SK-N-MC (cell line): ENCODE results near the gene KANSL1.

Source experiments
- EZH2 ChIP-seq: fragments of 200-600 bp; sonication (generic); IDR thresholded peaks from one replicate; pipeline ENCODE4 v1.6.1; 2017; ENCODE audit warnings: antibody characterized with exemption
- FOXP2 ChIP-seq: optimal IDR thresholded peaks from 2 replicates; pipeline ENCODE3; 2011; ENCODE audit warnings: mild to moderate bottlenecking, moderate library complexity; ENCODE audit not compliant: insufficient read depth; ENCODE audit errors: extremely low read length, control extremely low read depth
- POLR2AphosphoS5 ChIP-seq: IDR thresholded peaks from 2 replicates; pipeline ENCODE4 v1.6.1; 2012; ENCODE audit warnings: mild to moderate bottlenecking, low read depth, low read length, borderline replicate concordance

- TF ChIP-seq POLR2AphosphoS5 = no peak
- no peak for TF ChIP-seq FOXP2
- TF ChIP-seq EZH2 = no peak
These were observed 16.3 kb downstream of the KANSL1 start for GRCh38 chr17:46176975-46177374.
